SK-N-SH (cell line): ENCODE data around the gene MAP4K3. TPM values are rescaled to one million over a fixed set of nuclear protein-coding genes. Genes with fewer than 3 reads are reported as not detected.

ENCODE experiments used
- CTCF ChIA-PET: fragments of 300-600, 350-600 bp; formaldehyde crosslinking; extraction: SDS; loops from one replicate; lab custom pipeline; 2021; lab: Yijun Ruan, JAX
- POLR2A ChIA-PET: fragments of 350-600 bp; sonication (Branson Sonifier 250); formaldehyde crosslinking; extraction: SDS; loops from one replicate; lab custom pipeline; 2020; ENCODE audit warnings: antibody characterized with exemption, inconsistent platforms; lab: Yijun Ruan, JAX
- DNase-seq: peaks from one replicate; pipeline ENCODE4 v3.0.0; 2012
- H2AFZ ChIP-seq: fragments of 200-600 bp; sonication (generic); 2 replicates; pipeline ENCODE4 v1.8.1; 2016; ENCODE audit warnings: antibody characterized with exemption, mild to moderate bottlenecking, low read depth
- H3F3A ChIP-seq: fragments of 200-600 bp; sonication (generic); replicated peaks from 2 replicates; pipeline ENCODE3; 2016; ENCODE audit warnings: antibody characterized with exemption, mild to moderate bottlenecking; ENCODE audit not compliant: insufficient read depth
- H3K27ac ChIP-seq, 2 experiments: fragments of 200-500 bp in 1 of 2; fragments of 200-600 bp in 1 of 2; sonication (Bioruptor generic) in 1 of 2; sonication (generic), shearing (Covaris generic) in 1 of 2; 2 replicates each; pipeline versions ENCODE4 v1.5.1 to v1.6.1; 2014 to 2016; ENCODE audit warnings: low read depth in 2 of 2, inconsistent platforms in 1 of 2, low read length in 1 of 2, mild to moderate bottlenecking in 1 of 2, mixed read lengths in 1 of 2
- H3K27me3 ChIP-seq: fragments of 200-600 bp; sonication (generic), shearing (Covaris generic); 2 replicates; pipeline ENCODE4 v1.6.1; 2016; ENCODE audit warnings: mixed run types; ENCODE audit not compliant: insufficient read depth
- H3K36me3 ChIP-seq, 2 experiments: fragments of 200-500 bp in 1 of 2; fragments of 200-600 bp in 1 of 2; sonication (Bioruptor generic) in 1 of 2; sonication (generic) in 1 of 2; replicated peaks in 1 of 2; 2 replicates each; pipeline versions ENCODE3 to v1.5.1; 2014 to 2016; ENCODE audit warnings: low read length in 1 of 2, mild to moderate bottlenecking in 1 of 2; ENCODE audit not compliant: insufficient read depth in 2 of 2, control insufficient read depth in 1 of 2
- H3K4me1 ChIP-seq, 2 experiments: fragments of 200-500 bp in 1 of 2; fragments of 200-600 bp in 1 of 2; sonication (Bioruptor generic) in 1 of 2; sonication (generic), shearing (Covaris generic) in 1 of 2; 2 replicates each; pipeline versions ENCODE4 v1.5.1 to v1.6.1; 2014 to 2016; ENCODE audit warnings: low read depth in 1 of 2, low read length in 1 of 2, mixed run types in 1 of 2; ENCODE audit not compliant: insufficient read depth in 2 of 2, control insufficient read depth in 1 of 2
- H3K4me2 ChIP-seq: fragments of 200-600 bp; sonication (generic), shearing (Covaris generic); 2 replicates; pipeline ENCODE4 v1.6.1; 2017; ENCODE audit warnings: mixed run types
- H3K4me3 ChIP-seq, 2 experiments: fragments of 200-500 bp in 1 of 2; fragments of 200-600 bp in 1 of 2; sonication (Bioruptor generic) in 1 of 2; sonication (generic), shearing (Covaris generic) in 1 of 2; 2 replicates each; pipeline versions ENCODE4 v1.5.1 to v1.8.1; 2014 to 2016; ENCODE audit warnings: low read depth in 2 of 2, inconsistent platforms in 1 of 2, low read length in 1 of 2, mild to moderate bottlenecking in 1 of 2, mixed read lengths in 1 of 2, moderate library complexity in 1 of 2
- H3K79me2 ChIP-seq: fragments of 200-600 bp; sonication (generic); 2 replicates; pipeline ENCODE4 v1.8.1; 2017; ENCODE audit warnings: mild to moderate bottlenecking; ENCODE audit not compliant: insufficient read depth
- H3K9ac ChIP-seq: fragments of 200-600 bp; sonication (generic); 2 replicates; pipeline ENCODE4 v1.6.1; 2017; ENCODE audit warnings: mixed run types
- H3K9me2 ChIP-seq: fragments of 200-600 bp; sonication (generic); 2 replicates; pipeline ENCODE4 v1.6.1; 2017; ENCODE audit warnings: mixed run types
- H3K9me3 ChIP-seq: fragments of 200-600 bp; sonication (generic); 2 replicates; pipeline ENCODE4 v1.6.1; 2017; ENCODE audit warnings: mixed run types, mild to moderate bottlenecking, moderate library complexity
- H4K20me1 ChIP-seq: fragments of 200-600 bp; sonication (generic); 2 replicates; pipeline ENCODE4 v1.6.1; 2017; ENCODE audit warnings: mild to moderate bottlenecking, mixed run types; ENCODE audit not compliant: insufficient read depth
- EP300 ChIP-seq, 2 experiments: IDR thresholded peaks; 2 replicates each; pipeline versions ENCODE4 v1.4.0 to v1.6.1; 2012; ENCODE audit warnings: borderline replicate concordance in 1 of 2, low read depth in 1 of 2, low read length in 1 of 2
- EZH2phosphoT487 ChIP-seq: fragments of 200-600 bp; sonication (generic); IDR thresholded peaks from 2 replicates; pipeline ENCODE4 v1.6.1; 2017; ENCODE audit warnings: low read depth, mixed run types, mild to moderate bottlenecking, antibody characterized with exemption, moderate library complexity, borderline replicate concordance
- FOXM1 ChIP-seq: IDR thresholded peaks from 2 replicates; pipeline ENCODE4 v1.4.0; 2012; ENCODE audit warnings: low read depth, mild to moderate bottlenecking
- GABPA ChIP-seq: IDR thresholded peaks from 2 replicates; pipeline ENCODE4 v1.4.0; 2012; ENCODE audit warnings: low read depth, mild to moderate bottlenecking
- GATA2 ChIP-seq: sonication (generic); formaldehyde crosslinking; IDR thresholded peaks from 2 replicates; pipeline ENCODE4 v1.5.0; 2020; ENCODE audit warnings: mild to moderate bottlenecking, missing genetic modification reagents
- IRF3 ChIP-seq: fragments of 150-350 bp; IDR thresholded peaks from 2 replicates; pipeline ENCODE4 v1.6.1; 2016; ENCODE audit warnings: mild to moderate bottlenecking, low read depth, low read length
- JUND ChIP-seq: IDR thresholded peaks from 2 replicates; pipeline ENCODE4 v1.4.0; 2012
- MEF2A ChIP-seq: IDR thresholded peaks from 2 replicates; pipeline ENCODE4 v1.4.0; 2012; ENCODE audit warnings: low read depth, borderline replicate concordance
- MXI1 ChIP-seq: IDR thresholded peaks from 2 replicates; pipeline ENCODE4 v1.6.1; 2012; ENCODE audit warnings: mild to moderate bottlenecking, low read depth, low read length, improper control_type of control experiment
- NRF1 ChIP-seq: IDR thresholded peaks from 2 replicates; pipeline ENCODE4 v1.6.1; 2012; ENCODE audit warnings: low read depth, mild to moderate bottlenecking, low read length
- POLR2AphosphoS5 ChIP-seq: IDR thresholded peaks from 2 replicates; pipeline ENCODE4 v1.6.1; 2012; ENCODE audit warnings: low read depth, low read length
- RCOR1 ChIP-seq: fragments of 150-350 bp; IDR thresholded peaks from 2 replicates; pipeline ENCODE4 v1.6.1; 2017; ENCODE audit warnings: antibody characterized with exemption, low read length
- RFX5 ChIP-seq: IDR thresholded peaks from 2 replicates; pipeline ENCODE4 v1.6.1; 2012; ENCODE audit warnings: mild to moderate bottlenecking, improper control_type of control experiment, low read length
- SIN3A ChIP-seq: IDR thresholded peaks from 2 replicates; pipeline ENCODE4 v1.6.1; 2012; ENCODE audit warnings: low read depth, mild to moderate bottlenecking, low read length, moderate library complexity, borderline replicate concordance
- TAF1 ChIP-seq: IDR thresholded peaks from 2 replicates; pipeline ENCODE4 v1.6.1; 2012; ENCODE audit warnings: low read depth, mild to moderate bottlenecking, low read length, moderate library complexity, borderline replicate concordance
- TCF12 ChIP-seq: IDR thresholded peaks from 2 replicates; pipeline ENCODE4 v1.4.0; 2012
- TEAD4 ChIP-seq: IDR thresholded peaks from 2 replicates; pipeline ENCODE4 v1.4.0; 2012; ENCODE audit warnings: mild to moderate bottlenecking, borderline replicate concordance; ENCODE audit not compliant: insufficient read depth
- USF1 ChIP-seq: IDR thresholded peaks from 2 replicates; pipeline ENCODE4 v1.4.0; 2012; ENCODE audit warnings: low read depth, borderline replicate concordance
- WGBS: methylation state at CpG from one replicate; pipeline ENCODE4 v1.1.6; 2017; ENCODE audit warnings: low lambda C conversion rate; 5-methylcytosine and 5-hydroxymethylcytosine counted together
- polyA plus RNA-seq, 3 experiments: library from polyadenylated mRNA; depleted of rRNA; stranded (reverse); fragments of >200 nt; gene quantifications; 2 replicates each; pipeline ENCODE4 v1.2.3, GENCODE V29; 2012

Gene MAP4K3
- polyA plus RNA-seq, 1 of the 3 experiments (the other 2 are of a cell fraction), result 8.8 TPM

GRCh38 chr2:39377226-39377939 lies 59.7 kb downstream of the MAP4K3 start:
- WGBS, result 91% methylated on average over 2 of the region's 2 CpGs
- H3K4me3 ChIP-seq, result no peak overlapping the region
- no peaks in the 10 kb centered on the region for H4K20me1 ChIP-seq
- H3K27ac ChIP-seq, result no peak overlapping the region
- peaks cover 3 to 28% of the 10 kb centered on the region in 2 experiments for H3K4me1 ChIP-seq
- H3K9me3 ChIP-seq, result 0 out of 2 replicates have a peak, but pooled peaks cover 2% of the 10 kb centered on the region
- H3K79me2 ChIP-seq, result peaks cover 74% of the 10 kb centered on the region
- TF ChIP-seq RFX5, result no peak
- no peak for TF ChIP-seq MEF2A
- TF ChIP-seq EZH2phosphoT487, result no peak
- H3K9ac ChIP-seq, result no peak overlapping the region
- CTCF ChIA-PET, result interaction anchor here (0.6 to 5.3 kb wide), 15 partner anchors 9 to 363 kb away, joined by 3 to 53 read pairs (median 3); no protein-coding TSS in a partner anchor
- H3K4me2 ChIP-seq, result no peak overlapping the region
- POLR2A ChIA-PET, result interaction anchor here (0.6 kb wide), 1 partner anchor 245 kb away, joined by 3 read pairs; no protein-coding TSS in a partner anchor
- no peak overlapping the region for H2AFZ ChIP-seq
- DNase-seq, result no peak
- no peaks in the 10 kb centered on the region for H3K9me2 ChIP-seq
- H3K36me3 ChIP-seq, result peaks cover 0 to 26% of the 10 kb centered on the region in 2 experiments
- peaks cover 7% of the 10 kb centered on the region for H3F3A ChIP-seq
- H3K27me3 ChIP-seq, result no peaks in the 10 kb centered on the region

- Histone ChIP-seq H3K9me3 (0 out of 2 replicates have a peak, but pooled peaks cover 2% of the 10 kb centered on the region), H3K4me1 (peaks cover 0 to 18% of the 10 kb centered on the region in 2 experiments; a peak in 2 of 4 replicates), H3K4me2 (no peak overlapping the region), H3K36me3 (peaks cover 4 to 38% of the 10 kb centered on the region in 2 experiments), H3F3A (peaks cover 7% of the 10 kb centered on the region), H2AFZ (no peak overlapping the region), H3K79me2 (peaks cover 68% of the 10 kb centered on the region), H4K20me1 (no peaks in the 10 kb centered on the region), H3K9ac (no peak overlapping the region), H3K27me3 (no peaks in the 10 kb centered on the region), H3K9me2 (no peaks in the 10 kb centered on the region), H3K27ac (no peak overlapping the region), H3K4me3 (no peak overlapping the region)
- no peak for DNase-seq
- TF ChIP-seq JUND (no peak), EP300 (IDR thresholded peaks at IDR 0.05; ENCODE audit: borderline replicate concordance in 1 of 2, low read depth in 1 of 2, low read length in 1 of 2) (no peak), IRF3 (no peak), TCF12 (no peak), EZH2phosphoT487 (no peak), MXI1 (no peak), MEF2A (no peak), GABPA (no peak), TEAD4 (no peak), RCOR1 (no peak), POLR2AphosphoS5 (no peak), GATA2 (no peak), FOXM1 (no peak), TAF1 (no peak), USF1 (no peak), SIN3A (no peak), NRF1 (no peak)
- ChIA-PET CTCF (interaction anchor here (1.5 to 5.3 kb wide), 3 partner anchors 44 to 353 kb away, joined by 4 to 53 read pairs (median 30); no protein-coding TSS in a partner anchor), POLR2A (no interaction called here)
- WGBS, result 99% methylated on average over 2 of the region's 2 CpGs
These were observed 61.2 kb downstream of the MAP4K3 start for GRCh38 chr2:39375917-39376316.
